ENCODE measurements around the gene EPB41L5.
"Not testable (repeated sequence)": the region's sequence is repeated elsewhere in the genome, so short reads cannot be mapped to it uniquely, and the experiment has no call there.

The EPB41L5 gene

GRCh38 chr2:120029672-120030640 is 17.1 kb downstream of the EPB41L5 start:
- no peak for DNase-seq

- no peak for DNase-seq
These were observed 19.4 kb downstream of the EPB41L5 start for GRCh38 chr2:120032297-120032696.

- DNase-seq: no peak
These were observed 21.1 kb downstream of the EPB41L5 start for GRCh38 chr2:120034027-120034426.

GRCh38 chr2:120034621-120035020 is 21.7 kb downstream of the EPB41L5 start:
- DNase-seq: no peak

- no peak for DNase-seq
These were observed 23.3 kb downstream of the EPB41L5 start for GRCh38 chr2:120036145-120036544.

GRCh38 chr2:120037995-120038541 is 25.2 kb downstream of the EPB41L5 start:
- DNase-seq: no peak

GRCh38 chr2:120042359-120042758 is 29.5 kb downstream of the EPB41L5 start:
- no peak for DNase-seq

GRCh38 chr2:120044336-120044735 is 31.5 kb downstream of the EPB41L5 start:
- no peak for DNase-seq

GRCh38 chr2:120045775-120046174 is 32.9 kb downstream of the EPB41L5 start:
- not testable (repeated sequence) for DNase-seq

- not testable (repeated sequence) for DNase-seq
These were observed 33.4 kb downstream of the EPB41L5 start for GRCh38 chr2:120046252-120046651.

- no peak for DNase-seq
These were observed 39.7 kb downstream of the EPB41L5 start for GRCh38 chr2:120052597-120052996.

- no peak for DNase-seq
These were observed 41.0 kb downstream of the EPB41L5 start for GRCh38 chr2:120053891-120054290.

- DNase-seq: no peak
These were observed 46.6 kb downstream of the EPB41L5 start for GRCh38 chr2:120059483-120059882.

- no peak for DNase-seq
These were observed 47.3 kb downstream of the EPB41L5 start for GRCh38 chr2:120060088-120060623.

GRCh38 chr2:120064664-120065063 is 51.8 kb downstream of the EPB41L5 start:
- DNase-seq: no peak

GRCh38 chr2:120066800-120067547 is 54.1 kb downstream of the EPB41L5 start:
- peak; percentile 89 for DNase-seq

GRCh38 chr2:120068040-120068658 is 55.3 kb downstream of the EPB41L5 start:
- not testable (repeated sequence) for DNase-seq

GRCh38 chr2:120075545-120075944 is 62.7 kb downstream of the EPB41L5 start:
- DNase-seq: no peak

- DNase-seq: no peak
These were observed 65.0 kb downstream of the EPB41L5 start for GRCh38 chr2:120077896-120078295.

GRCh38 chr2:120079647-120080046 is 66.8 kb downstream of the EPB41L5 start:
- DNase-seq: no peak

GRCh38 chr2:120091436-120091835 is 78.6 kb downstream of the EPB41L5 start:
- no peak for DNase-seq

- no peak for DNase-seq
These were observed 81.9 kb downstream of the EPB41L5 start for GRCh38 chr2:120094795-120095194.

GRCh38 chr2:120100627-120101026 is 87.8 kb downstream of the EPB41L5 start:
- no peak for DNase-seq

All from NCI-H345 (cell line).